AG09319 (cell line): ENCODE results near the gene MAN2B2.

ENCODE experiments used
- DNase-seq: peaks from one replicate; pipeline ENCODE4 v3.0.0-alpha.2; 2010; ENCODE audit warnings: low read depth; ENCODE audit errors: extremely low read depth
- CTCF ChIP-seq: IDR thresholded peaks from 2 replicates; pipeline ENCODE4 v1.5.1; 2011; ENCODE audit warnings: low read depth, mild to moderate bottlenecking, inconsistent platforms, low read length, moderate library complexity

The MAN2B2 gene

GRCh38 chr4:6586715-6587325, 11.8 kb downstream of the MAN2B2 start:
- TF ChIP-seq CTCF, result no peak
- no peak for DNase-seq

- TF ChIP-seq CTCF, result no peak
- DNase-seq, result no peak
These were observed 14.5 kb downstream of the MAN2B2 start for GRCh38 chr4:6589444-6589843.

DNA sequence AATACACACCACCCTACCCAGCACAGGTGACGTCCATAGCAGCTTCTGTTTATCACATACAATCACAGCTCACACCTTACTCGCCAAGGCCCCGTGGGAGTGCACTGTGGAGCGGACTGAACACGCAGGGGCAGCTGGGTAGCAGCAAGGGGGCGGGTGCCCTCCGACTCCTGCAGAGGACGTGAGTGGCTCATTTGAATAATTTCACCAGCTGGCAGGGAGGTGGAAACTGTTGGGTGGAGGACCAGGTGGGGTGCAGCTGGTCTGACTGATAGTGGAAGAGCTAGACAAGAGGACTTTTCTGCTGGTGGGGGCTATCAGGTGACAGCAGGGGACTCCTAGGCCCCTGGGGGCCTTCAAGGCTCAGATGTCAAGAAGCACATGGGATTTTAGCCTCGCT, 16.3 kb downstream of the MAN2B2 start:
- TF ChIP-seq CTCF, result no peak
- no peak for DNase-seq

GRCh38 chr4:6591781-6592180, 16.8 kb downstream of the MAN2B2 start:
- no peak for DNase-seq
- TF ChIP-seq CTCF, result no peak

DNA sequence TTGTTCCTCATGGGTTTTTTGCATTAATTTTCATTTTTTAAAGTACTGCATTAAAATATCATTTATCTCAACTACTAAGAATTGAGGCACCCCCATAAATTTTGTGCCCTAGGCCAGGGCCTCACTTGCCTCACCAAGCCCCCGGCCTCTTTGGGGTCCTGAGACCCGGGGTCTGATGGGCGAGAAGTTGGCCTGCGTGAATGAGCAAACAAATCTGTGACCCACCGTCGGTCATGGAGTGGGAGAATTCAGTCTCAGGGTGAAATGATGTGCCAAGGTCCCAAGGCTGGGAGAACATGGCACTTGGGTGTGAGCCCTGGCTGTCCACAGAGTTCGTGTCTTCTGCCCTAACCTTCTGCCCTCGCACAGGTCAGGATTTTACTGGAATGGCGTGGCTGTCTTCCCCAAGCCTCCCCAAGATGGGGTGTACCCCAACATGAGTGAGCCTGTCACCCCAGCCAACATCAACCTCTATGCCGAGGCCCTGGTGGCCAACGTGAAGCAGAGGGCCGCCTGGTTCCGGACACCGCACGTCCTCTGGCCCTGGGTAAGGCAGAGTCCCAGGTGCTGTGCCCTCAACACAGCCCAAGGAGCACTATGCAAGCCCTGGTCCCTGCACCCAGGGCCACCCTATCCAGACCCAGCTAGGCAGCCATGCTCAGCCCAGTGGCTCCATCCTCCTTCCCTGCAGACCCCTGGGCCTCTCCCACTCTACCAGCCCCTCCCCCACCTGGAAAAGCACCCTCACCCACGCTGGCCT, 18.0 kb downstream of the MAN2B2 start:
- no peak for DNase-seq
- TF ChIP-seq CTCF, result no peak

DNA sequence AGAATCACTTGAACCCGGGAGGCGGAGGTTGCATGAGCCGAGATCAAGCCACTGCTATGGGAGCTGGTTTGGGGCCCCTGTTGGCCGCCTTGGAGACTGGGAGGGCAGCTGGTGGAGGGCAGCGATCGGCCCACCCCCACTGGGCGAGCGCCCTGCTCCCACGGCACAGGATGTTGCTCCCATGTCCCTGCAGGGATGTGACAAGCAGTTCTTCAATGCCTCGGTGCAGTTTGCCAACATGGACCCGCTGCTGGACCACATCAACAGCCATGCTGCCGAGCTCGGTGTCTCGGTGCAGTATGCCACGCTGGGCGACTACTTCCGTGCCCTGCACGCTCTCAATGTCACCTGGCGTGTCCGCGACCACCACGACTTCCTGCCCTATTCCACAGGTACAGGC, 19.4 kb downstream of the MAN2B2 start:
- no peak for TF ChIP-seq CTCF
- no peak for DNase-seq

DNA sequence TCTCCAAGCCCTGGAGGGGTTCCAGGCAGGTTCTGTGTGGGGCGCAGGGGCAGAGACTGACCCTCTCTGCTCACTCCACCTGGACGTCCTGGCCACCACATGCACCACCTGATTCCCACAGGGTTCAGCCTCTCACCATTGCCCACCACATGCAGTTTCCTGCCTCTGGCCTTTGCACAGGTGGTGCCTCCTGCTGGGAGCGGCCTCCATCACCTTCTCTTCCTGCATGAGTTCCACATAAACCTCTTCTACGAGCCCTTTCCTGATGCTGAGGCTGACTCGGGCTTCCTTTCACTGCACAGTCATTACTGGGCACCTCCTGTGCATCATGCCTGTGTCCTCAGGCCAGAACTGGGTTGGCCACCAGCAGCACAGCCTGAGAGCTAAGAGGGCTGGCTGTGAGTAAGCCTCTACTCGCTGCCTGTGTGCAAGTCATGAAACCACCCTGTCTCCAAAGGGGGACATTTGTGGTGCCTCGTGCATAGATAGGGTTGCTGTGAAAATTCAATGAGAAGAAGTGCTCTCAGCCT, 19.9 kb downstream of the MAN2B2 start:
- no peak for DNase-seq
- TF ChIP-seq CTCF, result no peak
